Caco-2 (cell line): Measurements from ENCODE around the gene GINS2. TPM values are rescaled to one million over a fixed set of nuclear protein-coding genes. Genes with fewer than 3 reads are reported as not detected.

Experiments used
- BruUV-seq: library from RNA; stranded (reverse); fragments of 400-500 nt; replicated peaks from 2 replicates; lab custom pipeline; 2021; lab: Mats Ljungman, UMichigan
- CTCF ChIA-PET: fragments of 300-600 bp; sonication (Branson Sonifier 250); formaldehyde crosslinking; loops from one replicate; lab custom pipeline; 2022; ENCODE audit warnings: antibody characterized with exemption; lab: Charles Lee
- POLR2A ChIA-PET: fragments of 300-600 bp; sonication (Branson Sonifier 250); formaldehyde crosslinking; loops from one replicate; lab custom pipeline; 2022; ENCODE audit warnings: antibody characterized with exemption; lab: Charles Lee
- DNase-seq, 2 experiments: peaks; one replicate each; pipeline versions ENCODE4 v3.0.0 to v3.0.0-alpha.2; 2020 to 2022
- H3K27me3 ChIP-seq: replicated peaks from 2 replicates; pipeline ENCODE4 v1.6.0; 2011; ENCODE audit warnings: low read length; ENCODE audit not compliant: control insufficient read depth, insufficient read depth
- H3K36me3 ChIP-seq: 2 replicates; pipeline ENCODE4 v1.5.1; 2011; ENCODE audit warnings: low read length; ENCODE audit not compliant: control insufficient read depth, insufficient read depth
- H3K4me1 ChIP-seq: fragments of 250-450 bp; sonication (Bioruptor Pico); 2 replicates; pipeline ENCODE4 v1.5.1; 2020; ENCODE audit warnings: mild to moderate bottlenecking
- H3K4me3 ChIP-seq: 2 replicates; pipeline ENCODE4 v1.5.1; 2011; ENCODE audit warnings: low read depth, mild to moderate bottlenecking, control low read depth, low read length
- H3K9me3 ChIP-seq: fragments of 250-450 bp; sonication (Bioruptor Pico); 2 replicates; pipeline ENCODE4 v1.5.1; 2020; ENCODE audit warnings: mild to moderate bottlenecking, moderate library complexity
- H3K27ac Mint-ChIP-seq: one replicate; pipeline ENCODE4 v1.8.0; 2022; ENCODE audit warnings: mixed read lengths; ENCODE audit not compliant: unreplicated experiment
- H3K27me3 Mint-ChIP-seq: one replicate; pipeline ENCODE4 v1.8.0; 2022; ENCODE audit warnings: mixed read lengths; ENCODE audit not compliant: insufficient read depth, unreplicated experiment
- H3K36me3 Mint-ChIP-seq: one replicate; pipeline ENCODE4 v1.8.0; 2022; ENCODE audit warnings: mild to moderate bottlenecking, mixed read lengths; ENCODE audit not compliant: insufficient read depth, unreplicated experiment
- H3K4me1 Mint-ChIP-seq: one replicate; pipeline ENCODE4 v1.8.0; 2022; ENCODE audit warnings: low read depth, mixed read lengths; ENCODE audit not compliant: unreplicated experiment
- H3K4me3 Mint-ChIP-seq: one replicate; pipeline ENCODE4 v1.8.0; 2022; ENCODE audit warnings: mild to moderate bottlenecking, moderate library complexity, mixed read lengths; ENCODE audit not compliant: unreplicated experiment
- H3K9me3 Mint-ChIP-seq: one replicate; pipeline ENCODE4 v1.8.0; 2022; ENCODE audit warnings: mixed read lengths; ENCODE audit not compliant: unreplicated experiment
- intact Hi-C: fragments of 100-400 bp; cut with micrococcal nuclease; formaldehyde crosslinking; loops from one replicate; pipeline ENCODE4 v1.10.0; 2022; ENCODE audit not compliant: unreplicated experiment
- total RNA-seq: library from RNA; stranded (reverse); gene quantifications from 2 replicates; pipeline ENCODE4 v1.2.3, GENCODE V29; 2022
- TF ChIP-seq, protein P1 (sequence below), 2 experiments: fragments of 200-600 bp in 1 of 2; IDR thresholded peaks; 1 replicate in 1 of 2; 2 replicates in 1 of 2; pipeline versions ENCODE4 v1.5.1 to v1.8.0; 2011 to 2022; ENCODE audit warnings: antibody characterized with exemption in 1 of 2, control low read depth in 1 of 2, inconsistent platforms in 1 of 2, low read depth in 1 of 2, low read length in 1 of 2, mild to moderate bottlenecking in 1 of 2, moderate library complexity in 1 of 2; ENCODE audit not compliant: insufficient read depth in 1 of 2, severe bottlenecking in 1 of 2, unreplicated experiment in 1 of 2

The GINS2 gene
- total RNA-seq, 1 experiment from 2014 or later = 62.9 TPM

DNA sequence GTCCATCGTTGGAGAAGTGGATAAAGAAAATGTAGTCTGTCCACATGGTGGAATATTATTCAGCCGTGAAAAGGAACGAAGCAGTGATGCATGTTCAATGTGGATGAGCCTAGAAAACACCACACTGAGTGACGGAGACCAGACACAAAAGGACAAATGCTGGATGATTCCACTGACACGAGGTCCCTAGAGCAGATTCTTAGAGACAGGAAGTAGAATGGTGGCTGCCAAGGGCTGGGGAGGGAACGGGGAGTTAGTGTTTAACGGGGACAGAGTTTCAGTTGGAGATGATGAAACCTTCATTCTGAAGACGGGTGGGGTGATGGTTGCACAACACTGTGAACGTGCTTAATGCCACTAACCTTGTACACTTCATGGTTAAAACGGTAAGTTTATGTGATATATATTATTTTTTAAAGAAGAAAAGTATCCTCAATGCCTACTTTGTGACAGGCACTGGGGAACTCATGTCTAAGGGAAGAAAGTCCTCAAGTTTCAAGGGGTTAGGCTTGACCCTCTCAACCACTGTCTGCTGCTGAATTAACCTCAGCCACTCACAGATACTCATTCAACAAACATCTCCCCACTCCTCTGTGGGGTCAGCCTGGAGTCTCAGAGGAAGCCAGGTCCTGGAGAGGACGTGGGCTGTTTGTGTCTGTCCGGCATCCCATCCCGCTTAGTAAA, 44.5 kb upstream of the GINS2 start:
- Mint-ChIP-seq H3K9me3 (no peaks in the 10 kb centered on the region), H3K4me3 (no peak overlapping the region), H3K27me3 (no peaks in the 10 kb centered on the region), H3K27ac (no peak overlapping the region), H3K36me3 (no peaks in the 10 kb centered on the region), H3K4me1 (no peaks in the 10 kb centered on the region)
- intact Hi-C loops = no loop called here
- Histone ChIP-seq H3K27me3 (no peaks in the 10 kb centered on the region), H3K36me3 (no peaks in the 10 kb centered on the region), H3K4me3 (no peak overlapping the region), H3K4me1 (peaks cover 4% of the 10 kb centered on the region; the same call in 1 of the 2 replicates), H3K9me3 (no peaks in the 10 kb centered on the region)
- BruUV-seq = no TSS peak
- POLR2A ChIA-PET = no interaction called here
- no peak for DNase-seq
- TF ChIP-seq, protein P1, sequence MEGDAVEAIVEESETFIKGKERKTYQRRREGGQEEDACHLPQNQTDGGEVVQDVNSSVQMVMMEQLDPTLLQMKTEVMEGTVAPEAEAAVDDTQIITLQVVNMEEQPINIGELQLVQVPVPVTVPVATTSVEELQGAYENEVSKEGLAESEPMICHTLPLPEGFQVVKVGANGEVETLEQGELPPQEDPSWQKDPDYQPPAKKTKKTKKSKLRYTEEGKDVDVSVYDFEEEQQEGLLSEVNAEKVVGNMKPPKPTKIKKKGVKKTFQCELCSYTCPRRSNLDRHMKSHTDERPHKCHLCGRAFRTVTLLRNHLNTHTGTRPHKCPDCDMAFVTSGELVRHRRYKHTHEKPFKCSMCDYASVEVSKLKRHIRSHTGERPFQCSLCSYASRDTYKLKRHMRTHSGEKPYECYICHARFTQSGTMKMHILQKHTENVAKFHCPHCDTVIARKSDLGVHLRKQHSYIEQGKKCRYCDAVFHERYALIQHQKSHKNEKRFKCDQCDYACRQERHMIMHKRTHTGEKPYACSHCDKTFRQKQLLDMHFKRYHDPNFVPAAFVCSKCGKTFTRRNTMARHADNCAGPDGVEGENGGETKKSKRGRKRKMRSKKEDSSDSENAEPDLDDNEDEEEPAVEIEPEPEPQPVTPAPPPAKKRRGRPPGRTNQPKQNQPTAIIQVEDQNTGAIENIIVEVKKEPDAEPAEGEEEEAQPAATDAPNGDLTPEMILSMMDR (IDR thresholded peaks at IDR 0.05; ENCODE audit: insufficient read depth in 1 of 2, low read depth in 1 of 2, low read length in 1 of 2, severe bottlenecking in 1 of 2, unreplicated experiment in 1 of 2) = no peak
- CTCF ChIA-PET = no interaction called here

DNA sequence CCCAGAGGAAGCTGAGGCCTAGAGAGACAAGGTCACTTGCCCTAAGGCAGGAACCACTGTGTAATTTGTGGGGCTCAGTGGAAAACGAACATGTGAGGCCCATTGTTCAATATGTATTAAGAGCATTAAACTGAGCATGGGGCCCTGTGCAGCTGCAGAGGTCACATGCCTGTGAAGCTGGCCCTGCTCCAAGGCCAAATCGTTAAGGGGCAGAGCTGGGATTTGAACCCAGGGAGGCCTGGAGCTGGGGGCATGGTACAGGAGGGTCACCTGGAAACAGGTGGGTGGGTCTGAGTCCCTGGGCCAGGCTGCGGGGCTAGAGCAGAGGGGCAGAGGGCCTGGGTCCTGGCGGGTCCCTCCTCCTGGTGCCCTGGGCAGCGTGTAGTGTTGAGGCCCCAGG, 42.4 kb upstream of the GINS2 start:
- Mint-ChIP-seq H3K4me1 (no peaks in the 10 kb centered on the region), H3K27ac (no peak overlapping the region), H3K36me3 (no peaks in the 10 kb centered on the region), H3K27me3 (no peaks in the 10 kb centered on the region), H3K9me3 (peaks cover 3% of the 10 kb centered on the region), H3K4me3 (no peak overlapping the region)
- no peaks in the 10 kb centered on the region for H3K36me3 ChIP-seq
- POLR2A ChIA-PET = no interaction called here
- no peak for DNase-seq
- peaks cover 4% of the 10 kb centered on the region; the same call in 1 of the 2 replicates for H3K4me1 ChIP-seq
- no peaks in the 10 kb centered on the region for H3K27me3 ChIP-seq
- no TSS peak for BruUV-seq
- intact Hi-C loops = no loop called here
- no peaks in the 10 kb centered on the region for H3K9me3 ChIP-seq
- H3K4me3 ChIP-seq = no peak overlapping the region
- CTCF ChIA-PET = interaction anchor here (0.6 to 0.8 kb wide), 2 partner anchors 21 to 29 kb away, joined by 3 to 7 read pairs; no protein-coding TSS in a partner anchor
- TF ChIP-seq, protein P1 (IDR thresholded peaks at IDR 0.05; ENCODE audit: insufficient read depth in 1 of 2, low read depth in 1 of 2, low read length in 1 of 2, severe bottlenecking in 1 of 2, unreplicated experiment in 1 of 2) = no peak

DNA sequence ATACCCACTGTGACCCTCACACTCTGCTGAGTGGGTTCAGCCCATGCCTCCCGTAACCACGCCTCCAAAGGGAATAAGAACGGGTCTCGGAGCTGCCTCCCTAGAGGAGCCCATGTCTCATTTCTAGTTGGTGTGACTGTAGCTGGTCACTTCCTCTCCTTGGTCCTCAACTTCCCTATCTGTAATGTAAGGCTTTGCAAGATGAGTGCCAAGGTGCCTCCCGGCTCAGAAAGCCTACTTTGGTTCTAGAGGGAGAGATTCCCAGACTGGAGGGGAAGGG, 41.4 kb upstream of the GINS2 start:
- H3K27me3 Mint-ChIP-seq = no peaks in the 10 kb centered on the region
- Histone ChIP-seq H3K4me1 (peaks cover 4% of the 10 kb centered on the region; the same call in 1 of the 2 replicates), H3K9me3 (peaks cover 9% of the 10 kb centered on the region), H3K4me3 (no peak overlapping the region), H3K27me3 (no peaks in the 10 kb centered on the region), H3K36me3 (no peaks in the 10 kb centered on the region)
- no peak overlapping the region for H3K27ac Mint-ChIP-seq
- H3K36me3 Mint-ChIP-seq = no peaks in the 10 kb centered on the region
- no peak overlapping the region for H3K4me3 Mint-ChIP-seq
- peaks cover 10% of the 10 kb centered on the region for H3K9me3 Mint-ChIP-seq
- intact Hi-C loops = no loop called here
- TF ChIP-seq, protein P1 (IDR thresholded peaks at IDR 0.05; ENCODE audit: insufficient read depth in 1 of 2, low read depth in 1 of 2, low read length in 1 of 2, severe bottlenecking in 1 of 2, unreplicated experiment in 1 of 2) = no peak
- no peak for DNase-seq
- no peaks in the 10 kb centered on the region for H3K4me1 Mint-ChIP-seq
- no TSS peak for BruUV-seq
- POLR2A ChIA-PET = no interaction called here
- CTCF ChIA-PET = no interaction called here
